WTC11 (cell line): ENCODE results near the gene CORO6. TPM values are rescaled to one million over a fixed set of nuclear protein-coding genes. Genes with fewer than 3 reads are reported as not detected.
A peak's percentile ranks its signal among the peaks of the same experiment; 100 is the strongest.

Experiments used
- ATAC-seq: fragments of 200-7000 bp; cut with Tn5 transposase; 2 replicates; pipeline ENCODE4 v1.10.0; 2021; ENCODE audit warnings: mild to moderate bottlenecking, moderate library complexity
- CTCF ChIA-PET: fragments of 300-600 bp; sonication (Branson Sonifier 250); formaldehyde crosslinking; loops from one replicate; lab custom pipeline; 2021; ENCODE audit warnings: antibody characterized with exemption; lab: Charles Lee
- POLR2A ChIA-PET: fragments of 350-600 bp; sonication (Branson Sonifier 250); formaldehyde crosslinking; loops from one replicate; lab custom pipeline; 2021; ENCODE audit warnings: antibody characterized with exemption; lab: Charles Lee
- DNase-seq: peaks from one replicate; pipeline ENCODE4 v3.0.0; 2021; ENCODE audit warnings: low spot score
- H3K27ac Mint-ChIP-seq: 2 replicates; pipeline ENCODE4 v1.8.0; 2021; ENCODE audit warnings: mixed read lengths
- H3K27me3 Mint-ChIP-seq: 2 replicates; pipeline ENCODE4 v1.8.0; 2021; ENCODE audit warnings: low read depth, mild to moderate bottlenecking, moderate library complexity, mixed read lengths
- H3K36me3 Mint-ChIP-seq: 2 replicates; pipeline ENCODE4 v1.8.0; 2021; ENCODE audit warnings: mixed read lengths
- H3K4me1 Mint-ChIP-seq: 2 replicates; pipeline ENCODE4 v1.8.0; 2022; ENCODE audit warnings: mixed read lengths
- H3K4me3 Mint-ChIP-seq: 2 replicates; pipeline ENCODE4 v1.8.0; 2021; ENCODE audit warnings: mild to moderate bottlenecking, moderate library complexity, mixed read lengths
- H3K9me3 Mint-ChIP-seq: 2 replicates; pipeline ENCODE4 v1.8.0; 2021; ENCODE audit warnings: mixed read lengths
- AFF4 ChIP-seq: sonication (generic); formaldehyde crosslinking; IDR thresholded peaks from 2 replicates; pipeline ENCODE4 v1.8.1; 2023; ENCODE audit warnings: mild to moderate bottlenecking, missing genetic modification reagents, borderline replicate concordance
- ATF2 ChIP-seq: sonication (generic); formaldehyde crosslinking; IDR thresholded peaks from 2 replicates; pipeline ENCODE4 v1.8.1; 2022; ENCODE audit warnings: low read depth, missing genetic modification reagents, borderline replicate concordance
- E2F1 ChIP-seq: sonication (generic); formaldehyde crosslinking; IDR thresholded peaks from 2 replicates; pipeline ENCODE4 v1.8.0; 2022; ENCODE audit warnings: mild to moderate bottlenecking, missing genetic modification reagents
- EMX1 ChIP-seq: fragments of 250-450 bp; sonication (Bioruptor Pico); IDR thresholded peaks from 2 replicates; pipeline ENCODE4 v1.8.0; 2021; ENCODE audit warnings: mild to moderate bottlenecking
- KAT7 ChIP-seq: sonication (generic); formaldehyde crosslinking; IDR thresholded peaks from 2 replicates; pipeline ENCODE4 v1.8.1; 2023; ENCODE audit warnings: missing genetic modification reagents, mild to moderate bottlenecking, borderline replicate concordance
- MAX ChIP-seq: sonication (generic); formaldehyde crosslinking; IDR thresholded peaks from 2 replicates; pipeline ENCODE4 v1.8.0; 2022; ENCODE audit warnings: mild to moderate bottlenecking, missing genetic modification reagents
- MYBL2 ChIP-seq: sonication (generic); formaldehyde crosslinking; IDR thresholded peaks from 2 replicates; pipeline ENCODE4 v1.8.1; 2023; ENCODE audit warnings: mild to moderate bottlenecking, moderate library complexity, missing genetic modification reagents
- NFYB ChIP-seq: sonication (generic); formaldehyde crosslinking; conservative IDR thresholded peaks from 2 replicates; pipeline ENCODE4 v1.8.0; 2022; ENCODE audit warnings: low read depth, missing genetic modification reagents
- PRDM15 ChIP-seq: sonication (generic); formaldehyde crosslinking; IDR thresholded peaks from 2 replicates; pipeline ENCODE4 v1.8.0; 2022; ENCODE audit warnings: missing genetic modification reagents
- RORB ChIP-seq: fragments of 250-450 bp; sonication (Bioruptor Pico); IDR thresholded peaks from 2 replicates; pipeline ENCODE4 v1.9.0; 2021; ENCODE audit warnings: mild to moderate bottlenecking
- SMAD4 ChIP-seq: sonication (generic); formaldehyde crosslinking; IDR thresholded peaks from 2 replicates; pipeline ENCODE4 v1.8.0; 2022; ENCODE audit warnings: mild to moderate bottlenecking, missing genetic modification reagents
- STAT6 ChIP-seq: sonication (generic); formaldehyde crosslinking; conservative IDR thresholded peaks from 2 replicates; pipeline ENCODE4 v1.8.1; 2023; ENCODE audit warnings: mild to moderate bottlenecking, low read depth, missing genetic modification reagents, moderate library complexity
- ZNF219 ChIP-seq: sonication (generic); formaldehyde crosslinking; IDR thresholded peaks from 2 replicates; pipeline ENCODE4 v1.8.0; 2023; ENCODE audit warnings: missing genetic modification reagents, mild to moderate bottlenecking, borderline replicate concordance
- ZNF263 ChIP-seq: sonication (generic); formaldehyde crosslinking; IDR thresholded peaks from 2 replicates; pipeline ENCODE4 v1.8.1; 2022; ENCODE audit warnings: low read depth, mild to moderate bottlenecking, moderate library complexity, missing genetic modification reagents
- ZNF317 ChIP-seq: sonication (generic); formaldehyde crosslinking; IDR thresholded peaks from 2 replicates; pipeline ENCODE4 v1.8.1; 2023; ENCODE audit warnings: low read depth, mild to moderate bottlenecking, moderate library complexity, missing genetic modification reagents, borderline replicate concordance
- ZNF396 ChIP-seq: fragments of 250-450 bp; sonication (Bioruptor Pico); IDR thresholded peaks from 2 replicates; pipeline ENCODE4 v1.8.0; 2021; ENCODE audit warnings: mild to moderate bottlenecking, moderate library complexity, borderline replicate concordance
- ZNF532 ChIP-seq: fragments of 250-450 bp; sonication (Bioruptor Pico); IDR thresholded peaks from 2 replicates; pipeline ENCODE4 v1.9.0; 2021; ENCODE audit warnings: mild to moderate bottlenecking, borderline replicate concordance
- ZNF671 ChIP-seq: fragments of 250-450 bp; sonication (Bioruptor Pico); IDR thresholded peaks from 2 replicates; pipeline ENCODE4 v1.8.0; 2021; ENCODE audit warnings: mild to moderate bottlenecking
- total RNA-seq: library from RNA; stranded (reverse); gene quantifications from 3 replicates; pipeline ENCODE4 v1.2.3, GENCODE V29; 2021

CORO6 gene
- total RNA-seq, 1 experiment from 2014 or later: 8.9 TPM

- TF ChIP-seq AFF4 (no peak), RORB (no peak), ZNF671 (CRISPR knock-in tag) (no peak), PRDM15 (CRISPR knock-in tag) (no peak), STAT6 (no peak), KAT7 (CRISPR knock-in tag) (no peak), SMAD4 (CRISPR knock-in tag) (no peak), ZNF532 (CRISPR knock-in tag) (no peak), ZNF396 (CRISPR knock-in tag) (no peak)
Measured at GRCh38 chr17:29627951-29628350, 5.2 kb upstream of the CORO6 start (continued).

GRCh38 chr17:29625037-29625750 is 2.5 kb upstream of the CORO6 start:
- H3K36me3 Mint-ChIP-seq: no peaks in the 10 kb centered on the region
- ATAC-seq (peak; percentile 70), DNase-seq (no peak)
- ChIA-PET POLR2A (interaction anchor here (0.6 kb wide), 1 partner anchor 156 kb away, joined by 11 read pairs; no protein-coding TSS in a partner anchor), CTCF (interaction anchor here (0.7 to 3.8 kb wide), 16 partner anchors 9 to 305 kb away, joined by 3 to 44 read pairs (median 4); partner anchors contain the start of gene ANKRD13B)
- peaks cover 37% of the 10 kb centered on the region for H3K4me1 Mint-ChIP-seq
- H3K27me3 Mint-ChIP-seq: peaks cover 46% of the 10 kb centered on the region
- no peaks in the 10 kb centered on the region for H3K9me3 Mint-ChIP-seq
- H3K27ac Mint-ChIP-seq: no peak overlapping the region
- TF ChIP-seq EMX1: no peak
- TF ChIP-seq MYBL2 (CRISPR knock-in tag): no peak
- no peak for TF ChIP-seq ZNF219
- TF ChIP-seq ZNF317: no peak
- no peak for TF ChIP-seq E2F1
- TF ChIP-seq ZNF263 (CRISPR knock-in tag): no peak
- TF ChIP-seq NFYB (CRISPR knock-in tag): peak; percentile 51; the same call in 1 of the 2 replicates
- TF ChIP-seq MAX: 0 out of 2 replicates have a peak, but pooled peaks have one; percentile 35
- TF ChIP-seq ATF2 (CRISPR knock-in tag): no peak
- TF ChIP-seq, all 79 proteins: peak for 2
- no peak overlapping the region for H3K4me3 Mint-ChIP-seq
